HG02642 (cell line): Measurements from ENCODE around the gene CD93.

Source experiments
- ATAC-seq: cut with Tn5 transposase; IDR thresholded peaks from one replicate; pipeline ENCODE4 v1.9.1; 2021; ENCODE audit warnings: mild to moderate bottlenecking; ENCODE audit not compliant: unreplicated experiment, poor library complexity

The CD93 gene

GRCh38 chr20:23101696-23102406 lies 15.7 kb upstream of the CD93 start:
- ATAC-seq, result no peak

- no peak for ATAC-seq
Observed at GRCh38 chr20:23100720-23101107, 14.6 kb upstream of the CD93 start.

GRCh38 chr20:23099791-23100719 lies 13.9 kb upstream of the CD93 start:
- ATAC-seq, result no peak

GRCh38 chr20:23097636-23098580 lies 11.8 kb upstream of the CD93 start:
- no peak for ATAC-seq

GRCh38 chr20:23096986-23097520 lies 10.9 kb upstream of the CD93 start:
- no peak for ATAC-seq

GRCh38 chr20:23096097-23096496 lies 10.0 kb upstream of the CD93 start:
- no peak for ATAC-seq

GRCh38 chr20:23095499-23095898 lies 9.4 kb upstream of the CD93 start:
- no peak for ATAC-seq

GRCh38 chr20:23094927-23095326 lies 8.8 kb upstream of the CD93 start:
- ATAC-seq, result no peak

- ATAC-seq, result no peak
Observed at GRCh38 chr20:23094213-23094896, 8.2 kb upstream of the CD93 start.

- no peak for ATAC-seq
Observed at GRCh38 chr20:23093613-23094012, 7.5 kb upstream of the CD93 start.

GRCh38 chr20:23092861-23093495 lies 6.9 kb upstream of the CD93 start:
- no peak for ATAC-seq

- no peak for ATAC-seq
Observed at GRCh38 chr20:23092384-23092756, 6.2 kb upstream of the CD93 start.

- no peak for ATAC-seq
Observed at GRCh38 chr20:23091721-23092383, 5.7 kb upstream of the CD93 start.

- no peak for ATAC-seq
Observed at GRCh38 chr20:23090878-23091277, 4.8 kb upstream of the CD93 start.

- ATAC-seq, result no peak
Observed at GRCh38 chr20:23090147-23090546, 4.0 kb upstream of the CD93 start.

GRCh38 chr20:23088866-23089265 lies 2.7 kb upstream of the CD93 start:
- ATAC-seq, result no peak

GRCh38 chr20:23087587-23088251 lies 1.6 kb upstream of the CD93 start:
- ATAC-seq, result no peak

- no peak for ATAC-seq
Observed at GRCh38 chr20:23086931-23087411, 847 bp upstream of the CD93 start.
